ENCODE results near the gene CCNY. TPM values are rescaled to one million over a fixed set of nuclear protein-coding genes. Genes with fewer than 3 reads are reported as not detected.

CCNY gene
- total RNA-seq, 1 donor from 2014 or later = 59.4 TPM

- no peak overlapping the region for H3K4me3 Mint-ChIP-seq (ENCODE audit: low read depth)
- no peak for TF ChIP-seq CTCF (IDR thresholded peaks at IDR 0.05; ENCODE audit: unreplicated experiment)
- H3K27ac Mint-ChIP-seq = no peak overlapping the region
- no peaks in the 10 kb centered on the region for H3K36me3 Mint-ChIP-seq (ENCODE audit: insufficient read depth)
- no peaks in the 10 kb centered on the region for H3K9me3 Mint-ChIP-seq (ENCODE audit: low read depth)
- DNase-seq (ENCODE audit: low spot score, unreplicated experiment) = no peak
- no peaks in the 10 kb centered on the region for H3K27me3 Mint-ChIP-seq
- peaks cover 13% of the 10 kb centered on the region for H3K4me1 Mint-ChIP-seq (ENCODE audit: low read depth)
Observed at GRCh38 chr10:35426657-35427056, 90.3 kb downstream of the CCNY start.

GRCh38 chr10:35427543-35427942 is 91.2 kb downstream of the CCNY start:
- DNase-seq (ENCODE audit: low spot score, unreplicated experiment) = no peak
- no peak overlapping the region for H3K27ac Mint-ChIP-seq
- no peaks in the 10 kb centered on the region for H3K27me3 Mint-ChIP-seq
- no peak overlapping the region for H3K4me3 Mint-ChIP-seq (ENCODE audit: low read depth)
- TF ChIP-seq CTCF (IDR thresholded peaks at IDR 0.05; ENCODE audit: unreplicated experiment) = no peak
- H3K36me3 Mint-ChIP-seq (ENCODE audit: insufficient read depth) = no peaks in the 10 kb centered on the region
- peaks cover 8% of the 10 kb centered on the region for H3K4me1 Mint-ChIP-seq (ENCODE audit: low read depth)
- no peaks in the 10 kb centered on the region for H3K9me3 Mint-ChIP-seq (ENCODE audit: low read depth)

- TF ChIP-seq CTCF (IDR thresholded peaks at IDR 0.05; ENCODE audit: unreplicated experiment) = no peak
- Mint-ChIP-seq H3K36me3 (ENCODE audit: insufficient read depth) (no peaks in the 10 kb centered on the region), H3K4me1 (ENCODE audit: low read depth) (peaks cover 4% of the 10 kb centered on the region), H3K9me3 (ENCODE audit: low read depth) (no peaks in the 10 kb centered on the region), H3K27ac (peak overlapping the region; percentile 2), H3K27me3 (no peaks in the 10 kb centered on the region), H3K4me3 (ENCODE audit: low read depth) (no peak overlapping the region)
- DNase-seq (ENCODE audit: low spot score, unreplicated experiment) = no peak
Observed at GRCh38 chr10:35428521-35428920, 92.2 kb downstream of the CCNY start.

GRCh38 chr10:35432781-35433338 is 96.6 kb downstream of the CCNY start:
- H3K27me3 Mint-ChIP-seq = no peaks in the 10 kb centered on the region
- TF ChIP-seq CTCF (IDR thresholded peaks at IDR 0.05; ENCODE audit: unreplicated experiment) = no peak
- H3K4me3 Mint-ChIP-seq (ENCODE audit: low read depth) = no peak overlapping the region
- H3K36me3 Mint-ChIP-seq (ENCODE audit: insufficient read depth) = peaks cover 6% of the 10 kb centered on the region
- no peak overlapping the region for H3K27ac Mint-ChIP-seq
- no peaks in the 10 kb centered on the region for H3K9me3 Mint-ChIP-seq (ENCODE audit: low read depth)
- peaks cover 4% of the 10 kb centered on the region for H3K4me1 Mint-ChIP-seq (ENCODE audit: low read depth)
- no peak for DNase-seq (ENCODE audit: low spot score, unreplicated experiment)

GRCh38 chr10:35433851-35434426 is 97.6 kb downstream of the CCNY start:
- Mint-ChIP-seq H3K27ac (no peak overlapping the region), H3K4me1 (ENCODE audit: low read depth) (peaks cover 4% of the 10 kb centered on the region), H3K36me3 (ENCODE audit: insufficient read depth) (peaks cover 6% of the 10 kb centered on the region), H3K4me3 (ENCODE audit: low read depth) (no peak overlapping the region), H3K27me3 (no peaks in the 10 kb centered on the region), H3K9me3 (ENCODE audit: low read depth) (peaks cover 4% of the 10 kb centered on the region)
- TF ChIP-seq CTCF (IDR thresholded peaks at IDR 0.05; ENCODE audit: unreplicated experiment) = no peak
- DNase-seq (ENCODE audit: low spot score, unreplicated experiment) = no peak
